Stomach (tissue), 9 donors: ENCODE results near the gene PTPN14. TPM values are rescaled to one million over a fixed set of nuclear protein-coding genes. Genes with fewer than 3 reads are reported as not detected.
A peak's percentile ranks its signal among the peaks of the same experiment; 100 is the strongest.

Source experiments
- DNase-seq, 2 donors: peaks; one replicate each; pipeline versions ENCODE4 v3.0.0 to v3.0.0-alpha.2; 2013 to 2019
- H3K27ac ChIP-seq, 5 donors: fragments of 200-600 bp in 4 of 5; sonication (generic) in 4 of 5; one replicate each; pipeline ENCODE4 v1.5.1; 2013 to 2019; ENCODE audit warnings: mild to moderate bottlenecking in 1 of 5, moderate library complexity in 1 of 5
- H3K27me3 ChIP-seq, 3 donors: fragments of 200-600 bp; sonication (generic); one replicate each; pipeline ENCODE4 v1.5.1; 2017 to 2019; ENCODE audit warnings: mixed run types in 1 of 3
- H3K36me3 ChIP-seq, 4 donors: fragments of 200-600 bp; sonication (generic); 1 replicate in 3 of 4; 2 replicates in 1 of 4; pipeline ENCODE4 v1.5.1; 2016 to 2019
- H3K4me1 ChIP-seq, 4 donors: fragments of 200-600 bp; sonication (generic); one replicate each; pipeline ENCODE4 v1.5.1; 2016 to 2019
- H3K4me3 ChIP-seq, 4 donors: fragments of 200-600 bp; sonication (generic) in 3 of 4; one replicate each; pipeline ENCODE4 v1.5.1; 2016 to 2019; ENCODE audit warnings: mild to moderate bottlenecking in 1 of 4
- H3K9me3 ChIP-seq, 4 donors: fragments of 200-600 bp; sonication (generic); one replicate each; pipeline ENCODE4 v1.5.1; 2016 to 2019
- CTCF ChIP-seq, 7 experiments: fragments of 450-650 bp in 4 of 7; fragments of 200-600 bp in 3 of 7; sonication (generic) in 3 of 7; IDR thresholded peaks; one replicate each; pipeline ENCODE4 v1.5.1; 2016 to 2019; ENCODE audit warnings: antibody characterized with exemption in 7 of 7, control low read depth in 2 of 7, mild to moderate bottlenecking in 1 of 7
- EP300 ChIP-seq: sonication (generic); formaldehyde crosslinking; IDR thresholded peaks from one replicate; pipeline ENCODE4 v1.6.1; 2017; ENCODE audit warnings: antibody characterized with exemption
- POLR2A ChIP-seq, 4 donors: fragments of 450-650 bp; IDR thresholded peaks; one replicate each; pipeline ENCODE4 v1.6.1; 2016; ENCODE audit warnings: antibody characterized with exemption in 4 of 4, control low read depth in 2 of 4, mild to moderate bottlenecking in 1 of 4, moderate library complexity in 1 of 4
- POLR2AphosphoS5 ChIP-seq, 3 donors: sonication (generic); formaldehyde crosslinking; IDR thresholded peaks; one replicate each; pipeline ENCODE4 v1.6.1; 2016; ENCODE audit warnings: antibody characterized with exemption in 3 of 3
- WGBS, 5 donors: extraction: QIAGEN DNeasy Blood & Tissue Kit in 3 of 5; methylation state at CpG; one replicate each; pipeline versions ENCODE4 v1.1.5 to v1.1.7; 2013 to 2018; 5-methylcytosine and 5-hydroxymethylcytosine counted together
- intact Hi-C: fragments of 100-400 bp; cut with DNase I; formaldehyde crosslinking; loops from one replicate; pipeline ENCODE4 v1.15.1; 2023; ENCODE audit warnings: low total_unique reads
- polyA plus RNA-seq, 3 donors: library from polyadenylated mRNA; stranded (reverse); fragments of 200-250 nt; gene quantifications; one replicate each; pipeline ENCODE4 v1.2.3, GENCODE V29; 2013
- total RNA-seq, 5 donors: library from RNA; depleted of rRNA; stranded (reverse); fragments of >200 nt; gene quantifications; one replicate each; pipeline versions ENCODE4 v1.1.0 to v1.2.3, GENCODE V29; 2014 to 2016
- donor health status: healthy with polysubstance abuse.
- donor health status: Bipolar disorder and iron deficiency.
- donor health status: healthy.

The PTPN14 gene
- total and polyA plus RNA-seq, 8 donors: 1.7 to 44.6 (median 9.8) TPM

GRCh38 chr1:214514032-214514818, 37.2 kb downstream of the PTPN14 start:
- TF ChIP-seq EP300 (no peak), POLR2AphosphoS5 (IDR thresholded peaks at IDR 0.05) (no peak), POLR2A (IDR thresholded peaks at IDR 0.05) (no peak), CTCF (IDR thresholded peaks at IDR 0.05) (no peak)
- Histone ChIP-seq H3K4me3 (no peak overlapping the region), H3K36me3 (no peaks in the 10 kb centered on the region), H3K27me3 (no peaks in the 10 kb centered on the region), H3K4me1 (peaks cover 23 to 45% (median 40%) of the 10 kb centered on the region in 4 donors), H3K9me3 (no peaks in the 10 kb centered on the region), H3K27ac (peak overlapping the region in 2 of 5 donors; percentile 36 to 78)
- DNase-seq: no peak
- 57 to 68% (median 61%) methylated on average over 9 of the region's 9 CpGs for WGBS, 5 donors
- intact Hi-C loops: no loop called here

DNA sequence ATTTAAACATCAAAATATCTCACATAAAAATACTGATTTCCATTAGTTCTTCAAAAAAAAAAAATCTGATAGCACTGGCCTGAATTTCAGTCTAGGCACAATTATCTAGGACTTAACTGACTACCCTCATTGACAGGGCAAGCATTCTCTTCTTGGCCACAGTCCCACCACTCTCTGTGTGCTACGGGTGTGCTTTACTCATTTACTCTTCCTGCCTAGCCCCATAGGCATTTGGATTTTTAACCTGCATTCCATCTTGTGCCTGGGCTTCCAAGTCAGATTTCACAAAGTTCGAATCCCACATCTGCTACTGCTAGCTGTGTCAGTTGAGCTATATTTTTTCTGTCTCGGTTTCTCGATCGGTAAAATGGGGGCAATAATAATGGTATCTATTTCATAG, 38.0 kb downstream of the PTPN14 start:
- WGBS, 5 donors: 79 to 86% (median 82%) methylated on average over 5 of the region's 5 CpGs
- TF ChIP-seq POLR2A (IDR thresholded peaks at IDR 0.05) (no peak), POLR2AphosphoS5 (IDR thresholded peaks at IDR 0.05) (no peak), CTCF (IDR thresholded peaks at IDR 0.05) (no peak), EP300 (no peak)
- no peak overlapping the region for H3K4me3 ChIP-seq
- no peaks in the 10 kb centered on the region for H3K27me3 ChIP-seq
- H3K36me3 ChIP-seq: no peaks in the 10 kb centered on the region
- no peaks in the 10 kb centered on the region for H3K9me3 ChIP-seq
- no peak overlapping the region for H3K27ac ChIP-seq
- no peak for DNase-seq
- intact Hi-C loops: no loop called here
- H3K4me1 ChIP-seq: peaks cover 23 to 45% (median 40%) of the 10 kb centered on the region in 4 donors

DNA sequence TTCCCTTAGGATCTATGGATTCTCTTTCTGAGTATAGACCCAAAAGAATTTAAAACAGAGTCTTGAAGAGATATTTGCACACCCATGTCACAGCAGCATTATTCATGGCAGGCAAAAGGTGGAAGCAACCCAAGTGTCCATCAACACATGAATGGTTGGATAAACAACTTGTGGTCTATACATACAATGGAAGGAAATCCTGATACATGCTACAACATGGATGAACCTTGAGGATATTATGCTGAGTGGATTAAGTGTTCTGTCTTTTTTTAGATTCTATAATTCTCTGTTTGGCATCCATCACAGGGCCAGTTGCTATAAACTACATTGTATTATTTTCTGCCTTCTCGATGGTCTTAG, 39.8 kb downstream of the PTPN14 start:
- Histone ChIP-seq H3K36me3 (no peaks in the 10 kb centered on the region), H3K27ac (no peak overlapping the region), H3K9me3 (no peaks in the 10 kb centered on the region), H3K4me1 (peaks cover 10 to 45% (median 32%) of the 10 kb centered on the region in 4 donors), H3K27me3 (no peaks in the 10 kb centered on the region), H3K4me3 (no peak overlapping the region)
- intact Hi-C loops: no loop called here
- TF ChIP-seq POLR2AphosphoS5 (IDR thresholded peaks at IDR 0.05) (no peak), CTCF (IDR thresholded peaks at IDR 0.05) (no peak), POLR2A (IDR thresholded peaks at IDR 0.05) (no peak), EP300 (no peak)
- WGBS, 5 donors: 81 to 94% (median 88%) methylated on average over 1 of the region's 1 CpG
- DNase-seq: no peak

GRCh38 chr1:214510914-214511638, 40.3 kb downstream of the PTPN14 start:
- Histone ChIP-seq H3K36me3 (no peaks in the 10 kb centered on the region), H3K9me3 (no peaks in the 10 kb centered on the region), H3K27ac (no peak overlapping the region), H3K4me1 (peaks cover 10 to 45% (median 31%) of the 10 kb centered on the region in 4 donors), H3K4me3 (no peak overlapping the region), H3K27me3 (no peaks in the 10 kb centered on the region)
- WGBS, 5 donors: 68 to 86% (median 78%) methylated on average over 6 of the region's 6 CpGs
- intact Hi-C loops: no loop called here
- no peak for DNase-seq
- no peak for TF ChIP-seq CTCF (IDR thresholded peaks at IDR 0.05)
